Gastroesophageal sphincter (tissue), 3 donors: Measurements from ENCODE around the gene TENT4B.

Experiments
- POLR2A ChIP-seq, 2 donors: fragments of 450-650 bp; IDR thresholded peaks; one replicate each; pipeline ENCODE4 v1.6.1; 2017; ENCODE audit warnings: antibody characterized with exemption in 2 of 2, mild to moderate bottlenecking in 2 of 2, moderate library complexity in 1 of 2
- POLR2AphosphoS5 ChIP-seq: sonication (generic); formaldehyde crosslinking; IDR thresholded peaks from one replicate; pipeline ENCODE4 v1.6.1; 2017; ENCODE audit warnings: antibody characterized with exemption
- TF ChIP-seq, protein P1 (sequence below), 4 experiments: fragments of 200-600 bp in 2 of 4; fragments of 450-650 bp in 2 of 4; sonication (generic) in 1 of 4; IDR thresholded peaks; one replicate each; pipeline ENCODE4 v1.5.1; 2017 to 2019; ENCODE audit warnings: antibody characterized with exemption in 4 of 4, mild to moderate bottlenecking in 2 of 4, moderate library complexity in 2 of 4

- TF ChIP-seq, protein P1, sequence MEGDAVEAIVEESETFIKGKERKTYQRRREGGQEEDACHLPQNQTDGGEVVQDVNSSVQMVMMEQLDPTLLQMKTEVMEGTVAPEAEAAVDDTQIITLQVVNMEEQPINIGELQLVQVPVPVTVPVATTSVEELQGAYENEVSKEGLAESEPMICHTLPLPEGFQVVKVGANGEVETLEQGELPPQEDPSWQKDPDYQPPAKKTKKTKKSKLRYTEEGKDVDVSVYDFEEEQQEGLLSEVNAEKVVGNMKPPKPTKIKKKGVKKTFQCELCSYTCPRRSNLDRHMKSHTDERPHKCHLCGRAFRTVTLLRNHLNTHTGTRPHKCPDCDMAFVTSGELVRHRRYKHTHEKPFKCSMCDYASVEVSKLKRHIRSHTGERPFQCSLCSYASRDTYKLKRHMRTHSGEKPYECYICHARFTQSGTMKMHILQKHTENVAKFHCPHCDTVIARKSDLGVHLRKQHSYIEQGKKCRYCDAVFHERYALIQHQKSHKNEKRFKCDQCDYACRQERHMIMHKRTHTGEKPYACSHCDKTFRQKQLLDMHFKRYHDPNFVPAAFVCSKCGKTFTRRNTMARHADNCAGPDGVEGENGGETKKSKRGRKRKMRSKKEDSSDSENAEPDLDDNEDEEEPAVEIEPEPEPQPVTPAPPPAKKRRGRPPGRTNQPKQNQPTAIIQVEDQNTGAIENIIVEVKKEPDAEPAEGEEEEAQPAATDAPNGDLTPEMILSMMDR (IDR thresholded peaks at IDR 0.05), result no peak
- TF ChIP-seq POLR2AphosphoS5 (no peak), POLR2A (IDR thresholded peaks at IDR 0.05) (no peak)
Observed at GRCh38 chr16:50246299-50247122, 93.4 kb downstream of the TENT4B start.
